Testis (tissue), 2 donors: ENCODE measurements around the gene GDPD4.

Source experiments
- POLR2A ChIP-seq: fragments of 450-650 bp; IDR thresholded peaks from one replicate; pipeline ENCODE4 v1.6.1; 2017; ENCODE audit warnings: antibody characterized with exemption, mild to moderate bottlenecking, moderate library complexity
- TF ChIP-seq, protein P1 (sequence below), 3 experiments: fragments of 450-650 bp in 2 of 3; fragments of 200-600 bp in 1 of 3; sonication (generic) in 1 of 3; IDR thresholded peaks; one replicate each; pipeline ENCODE4 v1.5.1; 2016 to 2019; ENCODE audit warnings: antibody characterized with exemption in 3 of 3, mild to moderate bottlenecking in 2 of 3, moderate library complexity in 1 of 3

DNA sequence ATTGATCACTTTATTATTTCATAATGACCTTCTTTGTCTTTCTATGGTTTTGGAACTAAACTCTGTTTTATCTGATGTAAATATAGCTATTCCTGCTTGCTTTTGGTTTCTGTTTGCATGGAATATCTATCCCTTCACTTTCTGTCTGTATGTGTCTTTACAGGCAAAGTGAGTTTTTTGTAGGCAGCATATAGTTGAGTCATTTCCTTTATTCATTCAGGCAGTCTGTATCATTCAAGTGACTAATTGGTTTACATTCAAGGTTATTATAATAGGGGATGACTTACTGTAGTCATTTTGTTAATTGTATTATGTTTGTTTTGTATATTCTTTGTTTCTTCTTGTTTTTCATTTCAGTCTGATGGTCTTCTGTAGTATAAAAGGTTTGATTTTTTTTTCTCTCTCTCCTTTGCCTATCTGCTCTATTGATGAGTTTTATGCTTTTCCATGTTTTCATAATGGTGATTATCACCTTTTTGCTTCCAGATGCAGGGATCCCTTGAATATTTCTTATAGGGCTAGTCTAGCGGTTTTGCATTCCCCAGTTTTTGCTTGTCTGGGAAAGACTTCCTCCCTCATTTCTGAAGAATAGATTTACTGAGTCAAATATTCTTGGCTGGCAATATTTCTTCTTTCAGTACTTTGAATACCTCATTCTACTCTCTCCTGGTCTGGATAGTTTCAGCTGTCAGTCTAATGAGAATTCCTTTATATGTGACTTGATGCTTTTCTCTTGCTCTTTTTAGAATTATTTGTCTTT, 50.4 kb downstream of the GDPD4 start:
- TF ChIP-seq, protein P1, sequence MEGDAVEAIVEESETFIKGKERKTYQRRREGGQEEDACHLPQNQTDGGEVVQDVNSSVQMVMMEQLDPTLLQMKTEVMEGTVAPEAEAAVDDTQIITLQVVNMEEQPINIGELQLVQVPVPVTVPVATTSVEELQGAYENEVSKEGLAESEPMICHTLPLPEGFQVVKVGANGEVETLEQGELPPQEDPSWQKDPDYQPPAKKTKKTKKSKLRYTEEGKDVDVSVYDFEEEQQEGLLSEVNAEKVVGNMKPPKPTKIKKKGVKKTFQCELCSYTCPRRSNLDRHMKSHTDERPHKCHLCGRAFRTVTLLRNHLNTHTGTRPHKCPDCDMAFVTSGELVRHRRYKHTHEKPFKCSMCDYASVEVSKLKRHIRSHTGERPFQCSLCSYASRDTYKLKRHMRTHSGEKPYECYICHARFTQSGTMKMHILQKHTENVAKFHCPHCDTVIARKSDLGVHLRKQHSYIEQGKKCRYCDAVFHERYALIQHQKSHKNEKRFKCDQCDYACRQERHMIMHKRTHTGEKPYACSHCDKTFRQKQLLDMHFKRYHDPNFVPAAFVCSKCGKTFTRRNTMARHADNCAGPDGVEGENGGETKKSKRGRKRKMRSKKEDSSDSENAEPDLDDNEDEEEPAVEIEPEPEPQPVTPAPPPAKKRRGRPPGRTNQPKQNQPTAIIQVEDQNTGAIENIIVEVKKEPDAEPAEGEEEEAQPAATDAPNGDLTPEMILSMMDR (IDR thresholded peaks at IDR 0.05): no peak
- no peak for TF ChIP-seq POLR2A
